ENCODE measurements around the gene PTPRM. TPM values are rescaled to one million over a fixed set of nuclear protein-coding genes. Genes with fewer than 3 reads are reported as not detected.

Gene PTPRM
- total and polyA plus RNA-seq, 2 experiments from 2014 or later: 30.9 to 62.8 TPM

DNA sequence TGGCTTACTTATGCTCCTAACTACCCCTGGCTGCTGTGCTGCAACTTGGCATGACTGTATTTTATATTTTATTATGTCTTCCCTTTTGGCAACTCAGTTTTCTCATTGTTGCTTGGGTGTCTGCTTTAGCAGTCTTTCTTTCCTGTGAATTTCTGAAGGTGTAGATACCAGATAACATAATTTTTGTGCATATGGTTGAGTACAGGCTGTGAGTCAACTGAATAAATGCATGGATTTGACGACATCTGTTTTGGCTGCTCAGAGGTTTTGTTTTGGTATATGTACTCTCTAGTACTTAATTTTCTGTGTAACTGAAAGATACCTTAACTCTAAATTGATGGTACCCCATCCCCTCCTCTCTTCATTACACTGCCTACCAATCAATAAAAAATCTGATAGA is 303.1 kb downstream of the PTPRM start:
- no peak overlapping the region for H3K4me2 ChIP-seq (ENCODE audit: unreplicated experiment)
- WGBS, 2 experiments (ENCODE audit: low coverage in 1 of 2, low lambda C conversion rate in 2 of 2, missing lambda C conversion rate in 2 of 2): 97 to 100% methylated on average over 1 of the region's 1 CpG

DNA sequence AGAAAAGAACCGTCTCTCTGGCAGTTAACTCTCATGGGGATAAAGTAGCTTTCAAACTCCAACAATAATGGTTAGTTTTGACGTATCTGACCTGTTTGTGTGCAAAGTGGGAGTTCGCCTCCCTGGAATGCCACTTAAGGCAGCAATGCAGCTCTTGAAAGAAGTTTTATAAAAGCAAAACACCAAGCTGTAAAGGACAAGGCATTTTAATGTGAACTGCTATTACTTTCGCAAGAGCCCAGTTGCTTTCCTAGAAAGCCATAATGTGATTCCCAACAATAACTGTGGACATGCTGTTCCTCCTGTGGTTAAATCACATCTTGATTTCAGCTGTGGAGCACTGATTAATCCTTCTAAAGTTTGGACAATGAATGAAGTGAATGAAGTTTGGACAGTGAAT is 303.7 kb downstream of the PTPRM start:
- in situ Hi-C loops (cut with MboI): no loop called here
- H3K36me3 ChIP-seq (ENCODE audit: low read depth): no peaks in the 10 kb centered on the region
- no peak for TF ChIP-seq EZH2 (IDR thresholded peaks at IDR 0.05; ENCODE audit: insufficient read depth, poor library complexity, severe bottlenecking)
- TF ChIP-seq EZH2phosphoT487 (IDR thresholded peaks at IDR 0.05; ENCODE audit: insufficient read depth, low read depth): no peak
- peaks cover 11% of the 10 kb centered on the region; the same call in 1 of the 2 replicates for H3K79me2 ChIP-seq (ENCODE audit: insufficient read depth)
- DNase-seq: peak; percentile 5
- H3F3A ChIP-seq (ENCODE audit: insufficient read depth): no peaks in the 10 kb centered on the region
- H4K20me1 ChIP-seq (ENCODE audit: insufficient read depth): no peaks in the 10 kb centered on the region
- WGBS, 2 experiments (ENCODE audit: low coverage in 1 of 2, low lambda C conversion rate in 2 of 2, missing lambda C conversion rate in 2 of 2): 90% methylated on average over 4 of the region's 4 CpGs
- no peak overlapping the region for H3K4me2 ChIP-seq (ENCODE audit: unreplicated experiment)
- no peak overlapping the region for H3K4me3 ChIP-seq
- H3K27ac ChIP-seq: no peak overlapping the region
- no peak overlapping the region for H2AFZ ChIP-seq
- H3K9me2 ChIP-seq (ENCODE audit: insufficient read depth): no peaks in the 10 kb centered on the region
- H3K27me3 ChIP-seq (replicated peaks; ENCODE audit: insufficient read depth): no peaks in the 10 kb centered on the region
- H3K4me1 ChIP-seq (ENCODE audit: insufficient read depth): peaks cover 17% of the 10 kb centered on the region
- no peak overlapping the region for H3K9ac ChIP-seq
- H3K9me3 ChIP-seq (ENCODE audit: low read depth): no peaks in the 10 kb centered on the region

More for the DNA sequence above, 303.1 kb downstream of the PTPRM start:
- DNase-seq: no peak
- Histone ChIP-seq H3K9ac (no peak overlapping the region), H3K9me2 (ENCODE audit: insufficient read depth) (no peaks in the 10 kb centered on the region), H2AFZ (no peak overlapping the region), H3K4me1 (ENCODE audit: insufficient read depth) (peaks cover 17% of the 10 kb centered on the region), H3K36me3 (ENCODE audit: low read depth) (no peaks in the 10 kb centered on the region), H3K27ac (no peak overlapping the region), H3K9me3 (ENCODE audit: low read depth) (no peaks in the 10 kb centered on the region), H3K4me3 (no peak overlapping the region), H3F3A (ENCODE audit: insufficient read depth) (no peaks in the 10 kb centered on the region), H3K79me2 (ENCODE audit: insufficient read depth) (peaks cover 11% of the 10 kb centered on the region; the same call in 1 of the 2 replicates), H3K27me3 (replicated peaks; ENCODE audit: insufficient read depth) (no peaks in the 10 kb centered on the region), H4K20me1 (ENCODE audit: insufficient read depth) (no peaks in the 10 kb centered on the region)
- in situ Hi-C loops (cut with MboI): no loop called here
- TF ChIP-seq EZH2 (IDR thresholded peaks at IDR 0.05; ENCODE audit: insufficient read depth, poor library complexity, severe bottlenecking) (no peak), EZH2phosphoT487 (IDR thresholded peaks at IDR 0.05; ENCODE audit: insufficient read depth, low read depth) (no peak)

DNA sequence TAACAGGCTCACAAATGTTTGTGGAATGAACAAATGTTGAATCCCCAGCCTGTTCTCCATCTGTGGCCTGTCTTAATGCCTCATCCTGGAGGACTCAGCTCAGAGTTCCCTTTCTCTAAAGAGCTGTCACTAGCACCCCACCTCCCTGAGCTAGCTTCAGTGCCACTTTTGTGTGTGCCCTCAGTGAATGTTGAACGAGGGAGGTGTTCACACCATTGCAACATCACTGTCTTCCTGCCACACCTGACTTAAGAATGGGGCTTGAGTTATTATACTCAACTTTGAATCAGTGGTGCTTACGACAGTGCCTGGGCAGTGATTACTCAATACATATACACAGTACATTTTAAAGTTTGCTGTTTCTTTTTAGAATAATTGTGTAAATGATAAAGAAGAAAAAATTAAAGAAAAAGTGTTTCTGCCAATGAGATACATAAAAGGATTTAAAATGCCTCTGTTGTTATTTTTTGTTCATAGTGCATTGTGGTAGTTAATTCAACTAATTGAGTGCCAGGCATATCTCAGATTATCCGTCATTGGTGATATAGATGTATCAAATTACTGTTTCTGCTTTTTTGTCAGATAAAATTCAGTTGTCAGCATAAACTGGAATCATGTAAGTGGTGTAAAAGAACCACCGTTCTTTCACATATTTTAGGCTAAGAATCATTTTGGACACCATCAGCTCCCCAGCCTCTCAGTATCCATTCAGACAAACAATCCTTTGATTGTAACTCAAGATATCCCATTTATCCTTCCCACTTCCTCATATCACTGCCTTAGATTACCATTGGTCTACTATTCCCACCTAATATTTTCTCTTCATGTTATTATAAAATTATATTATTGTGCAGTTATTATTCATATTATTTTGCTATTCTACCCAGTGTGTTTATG is 304.7 kb downstream of the PTPRM start:
- H3K27ac ChIP-seq: no peak overlapping the region
- no peaks in the 10 kb centered on the region for H3K9me3 ChIP-seq (ENCODE audit: low read depth)
- peak; percentile 9 for DNase-seq
- no peak overlapping the region for H3K9ac ChIP-seq
- no peaks in the 10 kb centered on the region for H3F3A ChIP-seq (ENCODE audit: insufficient read depth)
- no peaks in the 10 kb centered on the region for H3K27me3 ChIP-seq (replicated peaks; ENCODE audit: insufficient read depth)
- H3K4me2 ChIP-seq (ENCODE audit: unreplicated experiment): no peak overlapping the region
- H4K20me1 ChIP-seq (ENCODE audit: insufficient read depth): no peaks in the 10 kb centered on the region
- TF ChIP-seq EZH2phosphoT487 (IDR thresholded peaks at IDR 0.05; ENCODE audit: insufficient read depth, low read depth) (no peak), EZH2 (IDR thresholded peaks at IDR 0.05; ENCODE audit: insufficient read depth, poor library complexity, severe bottlenecking) (no peak)
- H3K79me2 ChIP-seq (ENCODE audit: insufficient read depth): peaks cover 1% of the 10 kb centered on the region; the same call in 1 of the 2 replicates
- no peak overlapping the region for H2AFZ ChIP-seq
- H3K36me3 ChIP-seq (ENCODE audit: low read depth): no peaks in the 10 kb centered on the region
- in situ Hi-C loops (cut with MboI): no loop called here
- H3K4me1 ChIP-seq (ENCODE audit: insufficient read depth): peaks cover 17% of the 10 kb centered on the region
- H3K4me3 ChIP-seq: no peak overlapping the region
- no peaks in the 10 kb centered on the region for H3K9me2 ChIP-seq (ENCODE audit: insufficient read depth)
- 80 to 90% methylated on average over 4 of the region's 4 CpGs for WGBS, 2 experiments (ENCODE audit: low coverage in 1 of 2, low lambda C conversion rate in 2 of 2, missing lambda C conversion rate in 2 of 2)

DNA sequence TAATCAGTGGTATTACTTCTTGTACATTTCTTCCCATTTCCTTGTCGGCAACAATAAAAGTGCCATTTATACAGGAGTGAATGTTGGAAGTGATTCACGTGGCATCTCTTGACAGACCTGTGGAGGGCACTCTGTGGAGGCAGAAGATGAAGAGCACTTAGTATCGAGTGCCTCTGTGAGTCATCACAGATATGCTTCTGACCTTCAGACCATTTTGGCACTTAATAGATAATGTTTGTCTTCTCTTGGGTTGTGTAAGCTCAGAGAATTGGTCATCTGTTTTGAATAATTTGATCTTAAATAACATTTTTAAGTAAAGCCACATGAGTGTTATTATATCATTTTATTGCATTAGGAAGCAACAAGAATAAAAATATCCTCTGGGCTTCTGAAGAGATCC is 305.5 kb downstream of the PTPRM start:
- Histone ChIP-seq H3K9me3 (ENCODE audit: low read depth) (no peaks in the 10 kb centered on the region), H3K27ac (no peak overlapping the region), H3K4me1 (ENCODE audit: insufficient read depth) (peaks cover 17% of the 10 kb centered on the region), H2AFZ (no peak overlapping the region), H3K4me2 (ENCODE audit: unreplicated experiment) (peak overlapping the region; percentile 14), H3K9me2 (ENCODE audit: insufficient read depth) (no peaks in the 10 kb centered on the region), H3F3A (ENCODE audit: insufficient read depth) (no peaks in the 10 kb centered on the region), H4K20me1 (ENCODE audit: insufficient read depth) (no peaks in the 10 kb centered on the region), H3K4me3 (no peak overlapping the region), H3K79me2 (ENCODE audit: insufficient read depth) (no peaks in the 10 kb centered on the region; the same call in 1 of the 2 replicates), H3K27me3 (replicated peaks; ENCODE audit: insufficient read depth) (no peaks in the 10 kb centered on the region), H3K9ac (no peak overlapping the region), H3K36me3 (ENCODE audit: low read depth) (no peaks in the 10 kb centered on the region)
- in situ Hi-C loops (cut with MboI): no loop called here
- DNase-seq: peak; percentile 56
- TF ChIP-seq EZH2 (IDR thresholded peaks at IDR 0.05; ENCODE audit: insufficient read depth, poor library complexity, severe bottlenecking) (no peak), EZH2phosphoT487 (IDR thresholded peaks at IDR 0.05; ENCODE audit: insufficient read depth, low read depth) (no peak)
- 2 to 5% methylated on average over 3 of the region's 3 CpGs for WGBS, 2 experiments (ENCODE audit: low coverage in 1 of 2, low lambda C conversion rate in 2 of 2, missing lambda C conversion rate in 2 of 2)
